Activated CD8-positive, alpha-beta memory T cell treated with anti-CD3 and anti-CD28 coated beads, Interleukin-2, amount 10 ng/mL, durations not matched to agents 7 days and 5 days (primary cell): Measurements from ENCODE around the gene PDE1A. TPM values are rescaled to one million over a fixed set of nuclear protein-coding genes. Genes with fewer than 3 reads are reported as not detected.
"Not testable (repeated sequence)": the region's sequence is repeated elsewhere in the genome, so short reads cannot be mapped to it uniquely, and the experiment has no call there.

Experiments
- ATAC-seq: fragments of 150-1000 bp; cut with Tn5 transposase; one replicate; pipeline ENCODE4 v1.10.0; 2021; ENCODE audit warnings: moderate library complexity
- CTCF ChIA-PET: fragments of 350-600 bp; sonication (Branson Sonifier 250); formaldehyde crosslinking; loops from one replicate; lab custom pipeline; 2021; ENCODE audit warnings: antibody characterized with exemption; lab: Charles Lee
- DNase-seq: peaks from one replicate; pipeline ENCODE4 v3.0.0-alpha.2; 2020
- H3K27ac Mint-ChIP-seq: one replicate; pipeline ENCODE4 v1.8.0; 2021; ENCODE audit warnings: mild to moderate bottlenecking, mixed read lengths
- H3K27me3 Mint-ChIP-seq: one replicate; pipeline ENCODE4 v1.8.0; 2021; ENCODE audit warnings: mixed read lengths
- H3K36me3 Mint-ChIP-seq: one replicate; pipeline ENCODE4 v1.8.0; 2021; ENCODE audit warnings: mild to moderate bottlenecking, mixed read lengths
- H3K4me1 Mint-ChIP-seq: one replicate; pipeline ENCODE4 v1.8.0; 2021; ENCODE audit warnings: mixed read lengths
- H3K4me3 Mint-ChIP-seq: one replicate; pipeline ENCODE4 v1.8.0; 2021; ENCODE audit warnings: mild to moderate bottlenecking, moderate library complexity, mixed read lengths
- H3K9me3 Mint-ChIP-seq: one replicate; pipeline ENCODE4 v1.8.0; 2022; ENCODE audit warnings: low read depth, mixed read lengths
- total RNA-seq, 2 experiments: library from RNA; stranded (reverse); gene quantifications; one replicate each; pipeline ENCODE4 v1.2.3, GENCODE V29; 2021

The PDE1A gene
- total RNA-seq, 2 experiments from 2014 or later, result not detected

DNA sequence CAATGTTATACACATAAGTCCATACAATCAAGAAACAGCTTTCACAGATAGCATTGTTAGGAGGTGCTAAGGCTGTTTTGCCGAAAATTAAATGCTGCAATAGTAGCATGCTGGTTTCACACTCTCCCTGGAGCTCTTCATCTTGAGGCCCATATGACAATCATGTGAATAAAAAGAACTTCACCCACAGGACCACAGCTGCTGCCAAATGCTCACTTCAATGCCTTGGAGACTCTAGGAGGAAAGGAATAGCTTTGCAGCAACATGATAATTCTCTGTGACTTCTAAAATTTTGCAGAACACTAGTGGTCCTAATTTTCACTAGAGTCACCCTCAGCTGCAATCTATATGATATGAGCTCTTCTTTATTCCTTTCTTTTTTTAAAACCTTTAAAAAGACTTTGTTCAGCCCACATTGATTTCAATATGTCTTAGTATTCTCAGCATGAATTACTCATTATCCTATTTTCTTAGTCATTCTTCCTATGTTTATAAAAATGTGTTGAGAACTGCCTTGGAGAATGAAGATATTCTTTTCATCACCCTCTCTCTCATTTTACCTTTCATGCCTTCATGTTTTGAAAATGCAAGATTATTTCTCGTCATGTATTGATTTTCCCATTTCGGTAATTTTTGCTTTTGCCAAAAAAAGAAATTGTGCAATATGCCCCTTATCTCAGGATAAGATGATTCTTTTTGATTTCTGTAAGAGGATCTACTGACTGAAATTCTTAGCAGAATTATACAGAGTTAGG, 108.2 kb downstream of the PDE1A start:
- Mint-ChIP-seq H3K9me3 (no peaks in the 10 kb centered on the region), H3K4me1 (no peaks in the 10 kb centered on the region), H3K27ac (no peak overlapping the region), H3K27me3 (no peaks in the 10 kb centered on the region), H3K36me3 (no peaks in the 10 kb centered on the region), H3K4me3 (no peak overlapping the region)
- ATAC-seq, result no peak
- CTCF ChIA-PET, result no interaction called here
- no peak for DNase-seq

DNA sequence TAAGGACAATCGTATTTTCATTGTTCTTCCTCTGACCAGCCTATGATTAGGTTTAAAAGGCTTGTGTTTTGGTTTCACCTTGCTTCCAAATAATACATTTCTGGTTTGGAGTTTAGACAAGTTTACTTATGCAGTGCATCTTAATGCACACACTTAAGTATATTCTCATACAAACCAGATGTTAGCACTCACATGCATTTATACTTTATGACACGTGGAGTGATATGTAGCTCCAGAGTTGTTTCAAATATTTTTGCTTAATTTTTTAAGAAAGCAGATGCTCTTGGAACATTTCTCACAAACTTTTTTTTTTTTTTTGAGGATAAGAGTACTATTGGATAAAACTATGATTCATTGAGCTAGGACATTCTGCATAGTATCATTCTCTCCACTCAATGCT, 109.9 kb downstream of the PDE1A start:
- CTCF ChIA-PET, result no interaction called here
- no peaks in the 10 kb centered on the region for H3K36me3 Mint-ChIP-seq
- ATAC-seq (no peak), DNase-seq (no peak)
- H3K27ac Mint-ChIP-seq, result no peak overlapping the region
- H3K9me3 Mint-ChIP-seq, result no peaks in the 10 kb centered on the region
- H3K4me3 Mint-ChIP-seq, result no peak overlapping the region
- H3K27me3 Mint-ChIP-seq, result no peaks in the 10 kb centered on the region
- H3K4me1 Mint-ChIP-seq, result no peaks in the 10 kb centered on the region

DNA sequence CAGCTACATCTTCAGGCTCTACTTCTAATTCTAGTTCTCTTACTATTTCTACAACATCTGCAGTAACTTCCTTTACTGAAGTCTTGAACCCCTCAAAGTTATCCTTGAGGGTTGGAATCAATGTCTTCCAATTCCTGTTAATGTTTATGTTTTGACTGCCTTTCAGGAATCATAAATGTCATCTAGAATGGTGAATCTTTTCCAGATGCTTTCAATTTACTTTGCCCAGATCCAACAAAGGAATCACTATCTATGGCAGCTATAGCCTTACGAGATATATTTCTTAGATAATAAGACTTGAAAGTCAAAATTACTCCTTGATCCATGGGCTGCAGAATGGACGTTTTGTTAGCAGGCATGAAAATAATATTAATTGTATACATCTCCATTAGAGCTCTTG, 123.9 kb downstream of the PDE1A start:
- Mint-ChIP-seq H3K27ac (no peak overlapping the region), H3K36me3 (no peaks in the 10 kb centered on the region), H3K4me1 (no peaks in the 10 kb centered on the region), H3K27me3 (no peaks in the 10 kb centered on the region), H3K9me3 (no peaks in the 10 kb centered on the region), H3K4me3 (no peak overlapping the region)
- DNase-seq (no peak), ATAC-seq (no peak)
- CTCF ChIA-PET, result no interaction called here

DNA sequence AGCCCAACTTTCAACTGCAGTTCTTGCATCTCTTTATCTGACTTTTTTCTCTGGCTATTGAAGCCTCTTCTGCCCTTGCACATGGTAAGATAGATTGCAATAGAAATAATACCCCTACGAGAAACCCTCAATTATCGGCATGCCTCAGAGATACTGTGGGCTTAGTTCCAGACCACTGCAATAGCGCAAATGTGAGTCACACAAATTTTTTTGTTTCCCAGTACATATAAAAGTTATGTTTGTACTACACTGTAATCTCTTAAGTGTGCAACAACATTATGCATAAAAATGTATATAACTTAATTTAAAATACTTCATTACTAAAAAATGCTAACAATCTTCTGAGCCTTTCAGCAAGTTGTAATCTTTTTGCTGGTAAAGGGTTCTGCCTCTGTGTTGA, 124.7 kb downstream of the PDE1A start:
- ATAC-seq (no peak), DNase-seq (no peak)
- Mint-ChIP-seq H3K4me3 (no peak overlapping the region), H3K4me1 (no peaks in the 10 kb centered on the region), H3K9me3 (no peaks in the 10 kb centered on the region), H3K27me3 (no peaks in the 10 kb centered on the region), H3K36me3 (no peaks in the 10 kb centered on the region), H3K27ac (no peak overlapping the region)
- CTCF ChIA-PET, result no interaction called here

DNA sequence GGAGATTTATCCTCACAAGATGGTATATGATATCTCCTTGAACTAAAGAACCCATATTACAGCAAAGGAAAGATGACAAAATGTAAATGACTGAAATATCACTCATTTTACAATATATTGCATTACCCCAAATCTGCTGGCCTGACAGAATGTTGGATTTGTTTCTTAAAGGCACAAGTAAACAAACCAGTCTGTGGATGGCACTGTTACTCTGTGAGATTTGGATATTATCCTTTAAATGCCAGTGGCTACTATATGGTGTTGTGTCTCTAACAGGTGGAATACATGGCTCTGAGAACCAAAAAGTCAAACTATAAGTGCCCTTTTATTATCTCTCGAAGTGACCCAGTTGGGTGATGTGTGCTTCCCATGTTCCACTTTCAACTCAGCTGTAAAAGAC, 125.7 kb downstream of the PDE1A start:
- Mint-ChIP-seq H3K36me3 (no peaks in the 10 kb centered on the region), H3K27ac (no peak overlapping the region), H3K27me3 (no peaks in the 10 kb centered on the region), H3K9me3 (no peaks in the 10 kb centered on the region), H3K4me3 (no peak overlapping the region), H3K4me1 (no peaks in the 10 kb centered on the region)
- CTCF ChIA-PET, result no interaction called here
- ATAC-seq (no peak), DNase-seq (no peak)

DNA sequence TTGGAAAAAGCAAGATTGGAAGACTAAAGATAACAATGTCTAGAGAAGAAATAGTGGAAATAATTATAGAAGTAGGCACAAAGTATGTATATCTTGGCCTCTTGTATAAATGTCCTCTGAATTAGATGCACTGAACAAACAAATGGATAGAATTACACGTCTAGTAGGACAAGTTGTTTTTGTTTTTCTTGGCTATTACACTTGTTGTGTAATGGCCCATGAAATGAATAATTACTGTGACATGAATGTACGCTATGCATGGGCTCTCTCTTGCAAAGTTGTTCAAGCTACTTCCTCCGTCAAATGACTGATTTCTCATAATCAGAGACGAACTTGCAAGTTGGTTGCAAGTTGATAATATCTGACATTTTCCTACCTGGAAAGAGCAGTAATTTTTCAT, 126.2 kb downstream of the PDE1A start:
- Mint-ChIP-seq H3K27me3 (no peaks in the 10 kb centered on the region), H3K4me3 (no peak overlapping the region), H3K27ac (no peak overlapping the region), H3K36me3 (no peaks in the 10 kb centered on the region), H3K9me3 (no peaks in the 10 kb centered on the region), H3K4me1 (no peaks in the 10 kb centered on the region)
- CTCF ChIA-PET, result no interaction called here
- no peak for ATAC-seq
- no peak for DNase-seq

DNA sequence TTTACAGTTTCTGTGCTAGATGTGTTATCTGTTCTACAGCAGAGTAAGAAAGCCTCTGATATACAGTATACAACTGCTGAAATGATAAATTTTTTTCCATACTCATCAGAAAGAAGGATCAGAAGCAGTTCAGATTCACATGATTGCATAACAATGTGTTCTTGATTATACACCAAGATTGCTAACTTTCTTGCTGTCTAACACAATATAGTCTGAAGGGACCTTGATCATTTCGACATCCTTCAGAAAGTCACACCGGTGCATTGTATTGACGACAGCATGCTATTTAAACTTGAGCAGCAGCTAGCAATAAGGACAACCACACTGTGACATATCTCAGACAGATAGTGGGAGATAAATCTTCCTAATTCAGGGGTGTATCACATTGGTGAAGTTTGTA, 127.2 kb downstream of the PDE1A start:
- H3K27me3 Mint-ChIP-seq, result no peaks in the 10 kb centered on the region
- ATAC-seq (no peak), DNase-seq (no peak)
- no peaks in the 10 kb centered on the region for H3K4me1 Mint-ChIP-seq
- H3K27ac Mint-ChIP-seq, result no peak overlapping the region
- CTCF ChIA-PET, result no interaction called here
- no peaks in the 10 kb centered on the region for H3K9me3 Mint-ChIP-seq
- H3K36me3 Mint-ChIP-seq, result no peaks in the 10 kb centered on the region
- no peak overlapping the region for H3K4me3 Mint-ChIP-seq

DNA sequence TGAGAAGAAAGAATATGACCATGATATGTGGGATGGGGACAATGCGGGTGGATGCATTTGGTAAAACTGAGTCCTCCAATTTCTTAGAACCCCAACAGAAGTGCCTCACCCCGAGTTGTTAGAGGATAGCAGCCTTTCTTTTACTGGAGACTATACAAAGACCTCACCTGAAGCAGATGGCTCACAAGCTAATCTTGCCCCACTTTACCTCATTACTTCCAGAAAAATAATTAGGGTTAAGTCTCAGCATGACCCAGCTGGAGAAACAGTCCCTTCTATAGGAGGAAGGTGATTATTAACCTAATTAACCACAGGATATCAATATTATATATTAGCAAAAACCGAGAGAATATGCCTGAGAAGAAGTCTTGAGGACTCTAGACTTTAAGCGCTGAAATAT, 128.4 kb downstream of the PDE1A start:
- Mint-ChIP-seq H3K27ac (no peak overlapping the region), H3K4me1 (no peaks in the 10 kb centered on the region), H3K4me3 (no peak overlapping the region), H3K27me3 (no peaks in the 10 kb centered on the region), H3K9me3 (no peaks in the 10 kb centered on the region), H3K36me3 (no peaks in the 10 kb centered on the region)
- no peak for DNase-seq
- CTCF ChIA-PET, result no interaction called here
- ATAC-seq, result no peak

DNA sequence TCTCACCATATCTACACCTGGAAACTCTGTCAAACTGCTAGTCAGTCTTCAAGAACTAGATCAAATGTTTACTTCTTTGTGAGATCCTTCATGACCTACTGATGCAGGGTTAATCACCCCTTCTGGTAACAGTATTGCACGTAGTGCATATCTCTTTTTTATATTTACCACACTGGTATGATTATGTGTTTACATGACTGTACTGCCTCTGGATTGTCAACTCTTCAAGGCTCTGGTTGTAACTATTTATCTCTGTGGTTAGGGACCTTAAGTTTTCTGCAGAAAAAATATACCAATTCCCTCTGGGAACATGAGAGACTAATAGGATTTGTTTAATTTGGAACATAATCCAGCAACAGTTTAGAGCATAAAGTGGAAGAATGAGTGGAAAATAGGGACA, 135.5 kb downstream of the PDE1A start:
- CTCF ChIA-PET, result interaction anchor here (1.1 kb wide), 1 partner anchor 24 kb away, joined by 3 read pairs; no protein-coding TSS in a partner anchor
- H3K4me1 Mint-ChIP-seq, result no peaks in the 10 kb centered on the region
- DNase-seq (no peak), ATAC-seq (no peak)
- H3K4me3 Mint-ChIP-seq, result no peak overlapping the region
- H3K27ac Mint-ChIP-seq, result no peak overlapping the region
- H3K9me3 Mint-ChIP-seq, result no peaks in the 10 kb centered on the region
- H3K27me3 Mint-ChIP-seq, result no peaks in the 10 kb centered on the region
- H3K36me3 Mint-ChIP-seq, result no peaks in the 10 kb centered on the region

DNA sequence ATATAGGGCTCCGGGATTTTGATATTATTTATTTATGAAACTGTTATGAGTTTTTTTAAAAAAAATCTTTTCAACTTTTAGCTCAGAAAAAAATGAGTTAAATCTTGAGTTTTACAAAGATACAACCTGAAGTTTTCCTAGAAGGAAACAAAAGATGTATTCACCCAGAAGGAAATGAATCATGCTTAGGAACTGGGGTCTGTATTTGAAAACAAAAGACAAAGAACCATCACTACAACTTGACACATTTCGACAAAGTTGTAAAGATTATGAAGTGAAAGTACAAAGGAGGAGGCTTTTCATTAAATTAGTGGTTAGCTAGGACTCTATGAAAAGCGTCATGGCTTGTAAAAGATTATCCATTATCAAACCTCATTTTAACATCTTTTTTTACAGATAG, 143.3 kb downstream of the PDE1A start:
- H3K4me1 Mint-ChIP-seq, result no peaks in the 10 kb centered on the region
- ATAC-seq (no peak), DNase-seq (no peak)
- no peak overlapping the region for H3K27ac Mint-ChIP-seq
- CTCF ChIA-PET, result no interaction called here
- no peak overlapping the region for H3K4me3 Mint-ChIP-seq
- H3K27me3 Mint-ChIP-seq, result no peaks in the 10 kb centered on the region
- H3K36me3 Mint-ChIP-seq, result no peaks in the 10 kb centered on the region
- no peaks in the 10 kb centered on the region for H3K9me3 Mint-ChIP-seq

DNA sequence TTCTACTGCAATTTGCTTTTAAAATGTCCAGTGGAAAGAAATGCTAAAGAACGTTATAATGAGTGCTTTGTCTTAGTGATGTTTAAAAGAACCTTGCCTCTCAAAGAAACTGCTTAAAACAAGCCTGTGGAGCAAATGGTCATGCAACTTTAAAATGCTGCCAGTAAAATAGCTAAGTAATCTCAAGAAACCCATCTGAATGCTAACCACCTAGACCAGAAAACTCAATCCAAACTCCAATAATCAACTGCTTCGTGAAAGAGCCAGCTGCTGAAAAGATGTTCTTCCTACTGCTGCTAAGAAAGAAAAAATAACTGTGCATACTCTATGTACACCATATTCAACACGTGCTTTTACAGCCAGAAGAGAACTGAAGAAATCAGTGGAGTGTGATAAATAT, 145.6 kb downstream of the PDE1A start:
- Mint-ChIP-seq H3K27me3 (no peaks in the 10 kb centered on the region), H3K27ac (no peak overlapping the region), H3K36me3 (no peaks in the 10 kb centered on the region), H3K9me3 (no peaks in the 10 kb centered on the region), H3K4me1 (no peaks in the 10 kb centered on the region), H3K4me3 (no peak overlapping the region)
- ATAC-seq (no peak), DNase-seq (no peak)
- CTCF ChIA-PET, result no interaction called here

DNA sequence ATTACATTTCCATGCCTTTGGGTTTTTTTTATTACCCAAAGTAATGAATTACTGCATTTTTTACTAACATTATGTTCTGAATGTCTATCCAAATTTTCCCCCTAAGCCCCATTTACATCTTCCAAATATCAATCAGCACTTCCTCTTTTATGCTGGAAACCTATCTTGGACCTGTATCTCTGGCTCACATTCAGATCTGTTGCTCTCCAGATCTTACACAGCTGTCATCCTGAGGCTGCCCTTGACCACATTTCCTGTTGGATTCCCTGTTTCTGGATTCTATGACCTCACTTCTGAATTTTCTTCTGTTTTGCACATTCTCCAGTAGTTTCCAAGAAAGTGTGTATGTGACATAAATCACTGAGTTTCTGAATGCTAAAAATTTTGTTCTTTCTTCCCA, 146.7 kb downstream of the PDE1A start:
- H3K27me3 Mint-ChIP-seq, result no peaks in the 10 kb centered on the region
- H3K4me1 Mint-ChIP-seq, result no peaks in the 10 kb centered on the region
- H3K27ac Mint-ChIP-seq, result no peak overlapping the region
- no peak for ATAC-seq
- no peaks in the 10 kb centered on the region for H3K36me3 Mint-ChIP-seq
- no peaks in the 10 kb centered on the region for H3K9me3 Mint-ChIP-seq
- no peak overlapping the region for H3K4me3 Mint-ChIP-seq
- CTCF ChIA-PET, result no interaction called here
- no peak for DNase-seq

DNA sequence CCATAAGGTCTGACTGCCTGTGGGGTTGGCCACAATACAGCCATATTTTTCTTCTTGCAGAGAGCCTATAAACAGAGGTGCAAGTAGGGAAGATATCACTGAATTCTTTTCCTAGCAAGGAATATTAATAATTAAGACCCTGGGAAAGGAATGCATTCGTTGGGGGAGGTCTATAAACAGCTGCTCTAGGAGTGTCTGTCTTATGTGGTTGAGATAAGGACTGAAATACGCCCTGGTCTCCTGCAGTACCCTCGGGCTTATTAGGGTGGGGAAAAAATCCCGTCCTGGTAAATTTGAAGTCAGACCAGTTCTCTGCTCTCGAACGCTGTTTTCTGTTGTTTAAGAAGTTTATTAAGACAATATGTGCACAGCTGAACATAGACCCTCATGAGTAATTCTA, 150.2 kb downstream of the PDE1A start:
- H3K4me3 Mint-ChIP-seq, H3K27me3 Mint-ChIP-seq, H3K36me3 Mint-ChIP-seq, CTCF ChIA-PET, H3K9me3 Mint-ChIP-seq, H3K27ac Mint-ChIP-seq, DNase-seq, H3K4me1 Mint-ChIP-seq, ATAC-seq: not testable (repeated sequence)

DNA sequence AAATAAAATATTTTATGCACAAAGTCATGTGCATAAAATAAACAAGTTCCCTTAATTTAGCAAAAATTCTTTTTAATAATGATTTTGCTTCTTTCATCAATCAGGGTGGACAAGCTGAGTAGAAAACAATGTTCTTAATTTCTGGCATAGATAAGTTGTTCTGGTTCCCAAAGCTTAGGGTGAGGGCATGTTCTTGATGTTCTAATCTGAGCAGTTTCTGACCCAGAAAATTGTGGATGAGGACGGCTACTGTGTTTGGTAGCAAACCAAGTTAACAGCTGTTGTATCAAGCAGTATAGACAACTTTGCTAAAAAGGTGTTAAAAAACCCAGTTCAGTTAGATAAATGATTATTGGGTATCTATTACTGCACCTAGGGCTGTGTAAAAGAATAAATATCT, 158.9 kb downstream of the PDE1A start:
- DNase-seq, result no peak
- CTCF ChIA-PET, result no interaction called here
- H3K27me3 Mint-ChIP-seq, result no peaks in the 10 kb centered on the region
- no peak overlapping the region for H3K4me3 Mint-ChIP-seq
- no peaks in the 10 kb centered on the region for H3K4me1 Mint-ChIP-seq
- ATAC-seq, result no peak
- no peaks in the 10 kb centered on the region for H3K9me3 Mint-ChIP-seq
- no peaks in the 10 kb centered on the region for H3K36me3 Mint-ChIP-seq
- H3K27ac Mint-ChIP-seq, result no peak overlapping the region

DNA sequence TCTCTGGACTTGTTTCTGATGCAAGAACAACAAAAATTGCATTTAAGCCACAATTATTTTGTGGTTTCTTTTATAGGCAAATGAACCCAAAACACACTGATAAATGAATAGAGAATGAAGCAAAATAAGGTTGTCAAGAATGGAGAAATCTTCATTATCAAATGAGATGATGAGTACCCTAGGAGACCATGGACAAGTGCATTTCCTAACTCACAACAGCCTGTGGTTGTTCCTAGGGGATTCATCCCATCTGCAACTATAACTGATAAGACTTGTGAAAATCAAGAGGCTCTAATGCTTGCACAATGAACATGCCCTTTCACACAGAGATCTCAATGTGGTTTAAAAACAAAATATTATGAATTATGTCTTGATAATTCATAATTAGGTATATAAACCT, 159.9 kb downstream of the PDE1A start:
- CTCF ChIA-PET, result no interaction called here
- H3K4me1 Mint-ChIP-seq, result no peaks in the 10 kb centered on the region
- no peak overlapping the region for H3K4me3 Mint-ChIP-seq

More for the DNA sequence above, 159.9 kb downstream of the PDE1A start:
- Mint-ChIP-seq H3K27me3 (no peaks in the 10 kb centered on the region), H3K36me3 (no peaks in the 10 kb centered on the region), H3K9me3 (no peaks in the 10 kb centered on the region), H3K27ac (no peak overlapping the region)
- no peak for ATAC-seq
- no peak for DNase-seq
